T-helper 17 cell (primary cell): ENCODE results near the gene IRAK2. TPM values are rescaled to one million over a fixed set of nuclear protein-coding genes. Genes with fewer than 3 reads are reported as not detected.
A peak's percentile ranks its signal among the peaks of the same experiment; 100 is the strongest.

ENCODE experiments used
- ATAC-seq: fragments of 150-1000 bp; cut with Tn5 transposase; 2 replicates; pipeline ENCODE4 v1.10.0; 2021; ENCODE audit warnings: mild to moderate bottlenecking, moderate library complexity
- DNase-seq, 3 donors: peaks; one replicate each; pipeline versions ENCODE4 v3.0.0 to v3.0.0-alpha.2; 2020 to 2021
- H3K9me3 ChIP-seq: one replicate; pipeline ENCODE4 v1.7.0; 2013; ENCODE audit warnings: low read length, mild to moderate bottlenecking; ENCODE audit not compliant: control insufficient read depth, poor library complexity, severe bottlenecking
- H3K27ac Mint-ChIP-seq: one replicate; pipeline ENCODE4 v1.8.0; 2022; ENCODE audit warnings: mild to moderate bottlenecking, moderate library complexity, mixed read lengths
- H3K27me3 Mint-ChIP-seq: one replicate; pipeline ENCODE4 v1.8.0; 2022; ENCODE audit warnings: mixed read lengths
- H3K36me3 Mint-ChIP-seq: one replicate; pipeline ENCODE4 v1.8.0; 2022; ENCODE audit warnings: low read depth, mixed read lengths
- H3K4me1 Mint-ChIP-seq: one replicate; pipeline ENCODE4 v1.8.0; 2022; ENCODE audit warnings: mild to moderate bottlenecking, mixed read lengths
- H3K4me3 Mint-ChIP-seq: one replicate; pipeline ENCODE4 v1.8.0; 2022; ENCODE audit warnings: mild to moderate bottlenecking, moderate library complexity, mixed read lengths
- total RNA-seq, 4 donors: library from RNA in 2 of 4; stranded (reverse) in 2 of 4; gene quantifications; one replicate each; pipeline ENCODE4 v1.2.3 and lab custom pipeline; 2022 to 2026

Gene IRAK2
- total RNA-seq, 2 donors from 2014 or later, result 4.6 to 5.0 TPM

DNA sequence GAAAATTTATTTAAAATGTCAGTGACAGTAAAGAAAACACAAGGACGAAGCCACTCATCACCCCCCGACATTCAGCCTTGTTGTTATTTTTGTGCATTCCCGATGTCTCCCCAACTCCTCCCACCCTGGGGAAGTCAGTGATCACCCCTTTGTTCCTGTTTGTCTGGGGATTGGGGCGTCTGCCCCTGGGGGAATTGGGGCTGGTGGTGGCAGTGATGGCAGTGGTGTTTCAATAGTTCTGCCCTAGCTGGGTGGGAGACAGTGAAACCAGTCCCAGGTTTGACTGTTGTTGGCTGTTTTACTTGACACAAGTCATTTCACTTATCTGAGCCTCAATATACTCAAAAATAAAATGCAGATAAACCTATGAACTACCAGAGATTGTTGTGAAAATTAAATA is 33.5 kb downstream of the IRAK2 start:
- Mint-ChIP-seq H3K27me3 (no peaks in the 10 kb centered on the region), H3K4me3 (no peak overlapping the region), H3K27ac (peak overlapping the region; percentile 100), H3K36me3 (peaks cover 8% of the 10 kb centered on the region), H3K4me1 (peaks cover 57% of the 10 kb centered on the region)
- ATAC-seq (no peak), DNase-seq (no peak)
- no peaks in the 10 kb centered on the region for H3K9me3 ChIP-seq

- no peaks in the 10 kb centered on the region for H3K27me3 Mint-ChIP-seq
- ATAC-seq (peak; percentile 83), DNase-seq (peak; percentile 54 to 68 (median 67))
- H3K36me3 Mint-ChIP-seq, result peaks cover 8% of the 10 kb centered on the region
- H3K27ac Mint-ChIP-seq, result peak overlapping the region; percentile 100
- peak overlapping the region; percentile 82 for H3K4me3 Mint-ChIP-seq
- H3K4me1 Mint-ChIP-seq, result peaks cover 52% of the 10 kb centered on the region
- no peaks in the 10 kb centered on the region for H3K9me3 ChIP-seq
Observed at GRCh38 chr3:10198761-10199649, 34.3 kb downstream of the IRAK2 start.

GRCh38 chr3:10204921-10205320 is 40.2 kb downstream of the IRAK2 start:
- ATAC-seq (no peak), DNase-seq (no peak)
- H3K4me3 Mint-ChIP-seq, result no peak overlapping the region
- no peaks in the 10 kb centered on the region for H3K9me3 ChIP-seq
- no peaks in the 10 kb centered on the region for H3K27me3 Mint-ChIP-seq
- peaks cover 8% of the 10 kb centered on the region for H3K36me3 Mint-ChIP-seq
- no peak overlapping the region for H3K27ac Mint-ChIP-seq
- H3K4me1 Mint-ChIP-seq, result peaks cover 19% of the 10 kb centered on the region

- Mint-ChIP-seq H3K4me3 (no peak overlapping the region), H3K27me3 (no peaks in the 10 kb centered on the region), H3K36me3 (peaks cover 8% of the 10 kb centered on the region), H3K4me1 (peaks cover 19% of the 10 kb centered on the region), H3K27ac (no peak overlapping the region)
- H3K9me3 ChIP-seq, result no peaks in the 10 kb centered on the region
- ATAC-seq (no peak), DNase-seq (no peak)
Observed at GRCh38 chr3:10205451-10206165, 40.9 kb downstream of the IRAK2 start.

- no peaks in the 10 kb centered on the region for H3K9me3 ChIP-seq
- ATAC-seq (no peak), DNase-seq (no peak)
- no peaks in the 10 kb centered on the region for H3K27me3 Mint-ChIP-seq
- peaks cover 17% of the 10 kb centered on the region for H3K4me1 Mint-ChIP-seq
- H3K36me3 Mint-ChIP-seq, result peaks cover 5% of the 10 kb centered on the region
- no peak overlapping the region for H3K4me3 Mint-ChIP-seq
- no peak overlapping the region for H3K27ac Mint-ChIP-seq
Observed at GRCh38 chr3:10206166-10206511, 41.4 kb downstream of the IRAK2 start.

- Mint-ChIP-seq H3K4me3 (no peak overlapping the region), H3K27me3 (no peaks in the 10 kb centered on the region), H3K27ac (peak overlapping the region; percentile 72), H3K36me3 (peaks cover 3% of the 10 kb centered on the region), H3K4me1 (peaks cover 12% of the 10 kb centered on the region)
- H3K9me3 ChIP-seq, result no peaks in the 10 kb centered on the region
- DNase-seq (no peak), ATAC-seq (peak; percentile 66)
Observed at GRCh38 chr3:10213156-10213792, 48.6 kb downstream of the IRAK2 start.

GRCh38 chr3:10215578-10216368 is 51.1 kb downstream of the IRAK2 start:
- H3K9me3 ChIP-seq, result no peaks in the 10 kb centered on the region
- Mint-ChIP-seq H3K27me3 (no peaks in the 10 kb centered on the region), H3K36me3 (peaks cover 3% of the 10 kb centered on the region), H3K4me1 (peaks cover 15% of the 10 kb centered on the region), H3K4me3 (no peak overlapping the region), H3K27ac (peak overlapping the region; percentile 74)
- no peak for DNase-seq
- ATAC-seq, result no peak

GRCh38 chr3:10217359-10217758 is 52.6 kb downstream of the IRAK2 start:
- H3K9me3 ChIP-seq, result no peaks in the 10 kb centered on the region
- ATAC-seq (no peak), DNase-seq (no peak)
- Mint-ChIP-seq H3K27me3 (no peaks in the 10 kb centered on the region), H3K36me3 (peaks cover 3% of the 10 kb centered on the region), H3K4me3 (no peak overlapping the region), H3K4me1 (peaks cover 19% of the 10 kb centered on the region), H3K27ac (peak overlapping the region; percentile 54)

DNA sequence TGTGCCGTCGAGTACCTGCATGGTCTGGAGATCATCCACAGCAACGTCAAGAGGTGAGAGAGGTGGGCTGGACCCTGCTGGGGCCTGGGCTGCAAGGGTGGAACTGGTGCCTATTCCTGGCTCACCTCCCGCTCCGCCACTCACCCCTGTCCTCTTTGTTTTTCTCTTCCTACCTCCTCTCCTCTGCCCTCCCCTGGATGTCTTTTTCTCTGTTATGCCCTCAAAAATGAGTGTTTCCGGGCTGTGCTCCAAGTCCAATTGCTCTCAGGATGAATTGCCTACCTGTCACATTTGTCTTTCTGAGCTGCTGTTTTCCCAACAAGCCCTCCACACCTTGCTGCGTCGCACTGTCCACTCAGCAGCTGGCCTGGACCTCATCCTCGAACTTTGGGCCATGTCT is 55.0 kb downstream of the IRAK2 start:
- H3K9me3 ChIP-seq, result no peaks in the 10 kb centered on the region
- DNase-seq (no peak), ATAC-seq (no peak)
- H3K27me3 Mint-ChIP-seq, result no peaks in the 10 kb centered on the region
- no peak overlapping the region for H3K4me3 Mint-ChIP-seq
- H3K27ac Mint-ChIP-seq, result peak overlapping the region; percentile 90
- H3K36me3 Mint-ChIP-seq, result peaks cover 5% of the 10 kb centered on the region
- peaks cover 33% of the 10 kb centered on the region for H3K4me1 Mint-ChIP-seq

GRCh38 chr3:10223676-10224639 is 59.2 kb downstream of the IRAK2 start:
- ATAC-seq (peak; percentile 79), DNase-seq (peak in 2 of 3 donors; percentile 23 to 44)
- no peaks in the 10 kb centered on the region for H3K9me3 ChIP-seq
- H3K4me3 Mint-ChIP-seq, result no peak overlapping the region
- peak overlapping the region; percentile 90 for H3K27ac Mint-ChIP-seq
- H3K36me3 Mint-ChIP-seq, result peaks cover 3% of the 10 kb centered on the region
- H3K4me1 Mint-ChIP-seq, result peaks cover 44% of the 10 kb centered on the region
- H3K27me3 Mint-ChIP-seq, result no peaks in the 10 kb centered on the region

- ATAC-seq (peak; percentile 63), DNase-seq (peak; percentile 23 to 46 (median 40))
- H3K36me3 Mint-ChIP-seq, result peaks cover 3% of the 10 kb centered on the region
- H3K27me3 Mint-ChIP-seq, result no peaks in the 10 kb centered on the region
- peaks cover 44% of the 10 kb centered on the region for H3K4me1 Mint-ChIP-seq
- H3K4me3 Mint-ChIP-seq, result peak overlapping the region; percentile 83
- H3K9me3 ChIP-seq, result no peaks in the 10 kb centered on the region
- H3K27ac Mint-ChIP-seq, result peak overlapping the region; percentile 87
Observed at GRCh38 chr3:10224794-10225665, 60.3 kb downstream of the IRAK2 start.
